GM18508 (cell line): ENCODE data around the gene NFXL1.

Experiments
- ATAC-seq: cut with Tn5 transposase; IDR thresholded peaks from one replicate; pipeline ENCODE4 v1.9.1; 2021; ENCODE audit warnings: moderate number of reproducible peaks; ENCODE audit not compliant: insufficient read depth, unreplicated experiment

NFXL1 gene

GRCh38 chr4:47899639-47900038 lies 14.7 kb downstream of the NFXL1 start:
- ATAC-seq, result no peak

GRCh38 chr4:47891928-47892327 lies 22.5 kb downstream of the NFXL1 start:
- no peak for ATAC-seq

GRCh38 chr4:47882228-47882627 lies 32.2 kb downstream of the NFXL1 start:
- ATAC-seq, result no peak

GRCh38 chr4:47879458-47879857 lies 34.9 kb downstream of the NFXL1 start:
- ATAC-seq, result no peak

- no peak for ATAC-seq
These were observed 37.4 kb downstream of the NFXL1 start for GRCh38 chr4:47876784-47877546.

- ATAC-seq, result no peak
These were observed 38.1 kb downstream of the NFXL1 start for GRCh38 chr4:47876310-47876709.

GRCh38 chr4:47873877-47874541 lies 40.4 kb downstream of the NFXL1 start:
- ATAC-seq, result no peak

- no peak for ATAC-seq
These were observed 50.9 kb downstream of the NFXL1 start for GRCh38 chr4:47863486-47863885.

- no peak for ATAC-seq
These were observed 52.1 kb downstream of the NFXL1 start for GRCh38 chr4:47862297-47862696.

GRCh38 chr4:47860305-47860704 lies 54.1 kb downstream of the NFXL1 start:
- no peak for ATAC-seq

GRCh38 chr4:47858006-47858405 lies 56.4 kb downstream of the NFXL1 start:
- ATAC-seq, result no peak

GRCh38 chr4:47856713-47857112 lies 57.7 kb downstream of the NFXL1 start:
- no peak for ATAC-seq

- no peak for ATAC-seq
These were observed 59.0 kb downstream of the NFXL1 start for GRCh38 chr4:47855350-47855749.

- no peak for ATAC-seq
These were observed 62.2 kb downstream of the NFXL1 start for GRCh38 chr4:47852136-47852535.

- no peak for ATAC-seq
These were observed 64.9 kb downstream of the NFXL1 start for GRCh38 chr4:47849466-47849865.

- no peak for ATAC-seq
These were observed 66.3 kb downstream of the NFXL1 start for GRCh38 chr4:47848041-47848440.

GRCh38 chr4:47842985-47843384 lies 71.4 kb downstream of the NFXL1 start:
- ATAC-seq, result no peak

GRCh38 chr4:47840291-47840690 lies 74.1 kb downstream of the NFXL1 start:
- no peak for ATAC-seq

GRCh38 chr4:47839259-47839658 lies 75.1 kb downstream of the NFXL1 start:
- ATAC-seq, result peak; percentile 70

GRCh38 chr4:47838445-47838844 lies 75.9 kb downstream of the NFXL1 start:
- ATAC-seq, result no peak

GRCh38 chr4:47837908-47838294 lies 76.5 kb downstream of the NFXL1 start, which contains the start of gene CORIN:
TSS of gene CORIN (minus strand) at chr4:47838067. CDS start at chr4:47837949, 118 bp downstream.
- ATAC-seq, result no peak
